ENCODE results near the gene RBKS. TPM values are rescaled to one million over a fixed set of nuclear protein-coding genes. Genes with fewer than 3 reads are reported as not detected.

The RBKS gene
- total and polyA plus RNA-seq, 10 donors: 1.00 to 5.1 (median 2.6) TPM

DNA sequence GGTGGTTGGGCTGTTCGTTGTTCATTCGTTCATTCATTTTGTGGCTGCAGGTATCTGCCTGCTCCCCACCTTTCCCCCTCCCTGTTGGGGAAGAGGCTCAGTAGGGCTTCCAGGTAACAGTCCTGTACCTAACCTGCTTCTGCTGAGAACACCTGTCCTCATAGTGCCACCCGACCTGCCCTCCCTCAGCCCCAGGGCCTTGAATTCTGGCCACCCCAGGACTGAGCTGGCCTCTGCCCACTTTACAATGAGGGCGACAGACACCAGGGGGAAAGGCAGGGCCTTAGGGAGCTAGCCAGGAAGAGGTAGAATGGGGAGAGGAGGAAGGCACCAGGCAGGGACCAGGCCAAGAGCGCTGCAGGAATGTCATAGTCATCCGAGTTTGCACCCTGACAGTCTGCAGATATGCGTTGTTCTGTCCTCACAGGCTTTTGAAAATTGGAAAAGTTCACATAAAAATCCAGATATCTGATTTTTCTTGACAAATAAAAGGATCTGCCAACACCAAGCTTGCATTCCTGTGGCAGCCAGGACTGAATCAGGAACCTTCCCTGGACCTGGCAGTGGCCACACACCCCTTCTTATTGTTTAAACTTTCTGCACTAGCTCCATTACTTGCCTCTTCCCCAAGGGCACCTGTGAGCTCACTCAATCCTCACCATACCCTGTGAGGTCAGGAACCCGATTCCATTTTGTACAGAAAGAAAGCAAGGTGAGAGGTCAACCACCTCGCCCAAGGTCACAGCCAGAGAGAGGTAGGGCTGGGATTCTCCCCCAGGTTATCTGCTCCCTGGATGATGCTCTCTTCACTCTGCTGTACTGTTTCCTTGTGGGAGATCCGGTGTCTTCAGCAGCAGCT lies 153.9 kb downstream of the RBKS start:
- Histone ChIP-seq H3K27ac (peak overlapping the region in 7 of 8 donors; percentile 72 to 85 (median 80)), H3K9me3 (peaks cover 0 to 8% (median 0%) of the 10 kb centered on the region in 8 donors), H3K36me3 (no peaks in the 10 kb centered on the region), H3K27me3 (replicated peaks in 1 of 7) (peaks cover 0 to 13% (median 0%) of the 10 kb centered on the region in 7 donors), H3K4me3 (peak overlapping the region in 4 of 8 donors; percentile 3 to 65 (median 37)), H3K4me1 (peaks cover 11 to 54% (median 37%) of the 10 kb centered on the region in 6 donors)
- DNase-seq: no peak
- 81 to 92% (median 85%) methylated on average over 8 to 10 of the region's 10 CpGs for WGBS, 5 donors
- TF ChIP-seq POLR2A (IDR thresholded peaks at IDR 0.05) (no peak), POLR2AphosphoS5 (IDR thresholded peaks at IDR 0.05) (no peak)
- TF ChIP-seq, protein P1, sequence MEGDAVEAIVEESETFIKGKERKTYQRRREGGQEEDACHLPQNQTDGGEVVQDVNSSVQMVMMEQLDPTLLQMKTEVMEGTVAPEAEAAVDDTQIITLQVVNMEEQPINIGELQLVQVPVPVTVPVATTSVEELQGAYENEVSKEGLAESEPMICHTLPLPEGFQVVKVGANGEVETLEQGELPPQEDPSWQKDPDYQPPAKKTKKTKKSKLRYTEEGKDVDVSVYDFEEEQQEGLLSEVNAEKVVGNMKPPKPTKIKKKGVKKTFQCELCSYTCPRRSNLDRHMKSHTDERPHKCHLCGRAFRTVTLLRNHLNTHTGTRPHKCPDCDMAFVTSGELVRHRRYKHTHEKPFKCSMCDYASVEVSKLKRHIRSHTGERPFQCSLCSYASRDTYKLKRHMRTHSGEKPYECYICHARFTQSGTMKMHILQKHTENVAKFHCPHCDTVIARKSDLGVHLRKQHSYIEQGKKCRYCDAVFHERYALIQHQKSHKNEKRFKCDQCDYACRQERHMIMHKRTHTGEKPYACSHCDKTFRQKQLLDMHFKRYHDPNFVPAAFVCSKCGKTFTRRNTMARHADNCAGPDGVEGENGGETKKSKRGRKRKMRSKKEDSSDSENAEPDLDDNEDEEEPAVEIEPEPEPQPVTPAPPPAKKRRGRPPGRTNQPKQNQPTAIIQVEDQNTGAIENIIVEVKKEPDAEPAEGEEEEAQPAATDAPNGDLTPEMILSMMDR (IDR thresholded peaks at IDR 0.05 in 8 of 11, conservative IDR thresholded peaks at IDR 0.05 in 3 of 11): no peak
- intact Hi-C loops (cut with DNase I; ENCODE audit: low total_unique reads): no loop called here

DNA sequence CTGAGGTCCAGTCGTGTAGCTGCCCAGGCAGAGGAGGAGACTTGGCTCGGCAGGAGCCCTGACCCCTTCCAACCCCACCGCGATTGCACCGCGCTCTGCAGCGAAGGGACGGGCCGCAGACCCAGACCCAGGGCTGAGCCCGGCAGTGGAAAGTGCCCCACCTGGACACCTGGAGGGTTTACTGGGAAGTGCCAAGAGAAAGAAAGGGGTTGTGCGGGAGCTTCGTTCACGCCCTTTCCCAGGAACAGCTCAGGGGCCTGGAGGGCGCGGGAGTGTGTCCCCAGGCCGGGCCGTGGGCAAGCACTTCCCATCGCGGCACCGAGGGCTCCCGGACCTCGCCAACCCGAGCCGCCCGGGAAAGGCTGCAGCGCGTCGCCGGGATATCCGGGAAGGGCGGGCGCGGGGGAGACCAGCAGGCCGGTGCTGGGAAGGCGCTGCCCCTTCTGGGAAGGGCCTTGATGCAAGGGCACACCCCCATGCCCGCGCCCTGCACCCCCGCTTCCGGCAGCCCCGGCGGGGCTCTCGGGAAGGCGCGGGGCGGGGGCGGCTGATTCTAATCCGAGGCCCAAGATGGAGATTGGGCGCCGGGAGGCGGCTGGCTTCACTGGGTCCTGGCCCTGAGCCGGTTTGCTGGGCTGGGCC lies 154.8 kb downstream of the RBKS start:
- intact Hi-C loops (cut with DNase I; ENCODE audit: low total_unique reads): no loop called here
- H3K4me1 ChIP-seq: peaks cover 16 to 63% (median 45%) of the 10 kb centered on the region in 6 donors
- H3K27me3 ChIP-seq (replicated peaks in 1 of 7): peaks cover 0 to 13% (median 0%) of the 10 kb centered on the region in 7 donors
- WGBS, 5 donors: 6 to 34% (median 9%) methylated on average over 12 to 51 of the region's 51 CpGs
- peak overlapping the region; percentile 64 to 85 (median 79) for H3K27ac ChIP-seq
- DNase-seq: peak; percentile 88
- TF ChIP-seq, protein P1 (IDR thresholded peaks at IDR 0.05 in 8 of 11, conservative IDR thresholded peaks at IDR 0.05 in 3 of 11): no peak
- TF ChIP-seq POLR2AphosphoS5 (IDR thresholded peaks at IDR 0.05): peak; percentile 85 to 95 (median 88)
- TF ChIP-seq POLR2A (IDR thresholded peaks at IDR 0.05): no peak
- peaks cover 0 to 5% (median 0%) of the 10 kb centered on the region in 8 donors for H3K9me3 ChIP-seq
- no peaks in the 10 kb centered on the region for H3K36me3 ChIP-seq
- H3K4me3 ChIP-seq: peak overlapping the region; percentile 1 to 65 (median 30)

DNA sequence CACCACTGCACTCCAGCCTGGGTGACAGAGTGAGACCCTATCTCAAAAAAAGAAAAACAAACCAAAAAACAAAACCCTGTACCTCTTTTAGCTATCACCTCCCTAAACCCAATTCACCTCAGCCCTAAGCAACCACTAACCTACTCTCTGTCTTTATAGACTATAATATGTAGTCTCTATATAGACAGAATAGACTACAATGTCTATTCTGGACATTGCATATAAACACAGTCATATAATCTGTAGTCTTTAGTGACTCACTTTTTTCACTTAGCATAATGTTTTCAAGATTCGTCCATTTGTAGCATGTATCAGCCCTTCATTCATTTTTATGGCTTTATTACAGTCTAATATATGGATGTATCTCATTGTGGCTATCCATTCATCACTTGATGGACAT lies 155.9 kb downstream of the RBKS start:
- no peak for DNase-seq
- 81 to 96% (median 89%) methylated on average over 1 of the region's 1 CpG for WGBS, 5 donors
- TF ChIP-seq POLR2A (IDR thresholded peaks at IDR 0.05) (no peak), POLR2AphosphoS5 (IDR thresholded peaks at IDR 0.05) (no peak)
- TF ChIP-seq, protein P1 (IDR thresholded peaks at IDR 0.05 in 8 of 11, conservative IDR thresholded peaks at IDR 0.05 in 3 of 11): no peak
- no peaks in the 10 kb centered on the region for H3K36me3 ChIP-seq
- peaks cover 20 to 74% (median 54%) of the 10 kb centered on the region in 6 donors for H3K4me1 ChIP-seq
- peaks cover 0 to 5% (median 0%) of the 10 kb centered on the region in 8 donors for H3K9me3 ChIP-seq
- H3K27ac ChIP-seq: peak overlapping the region in 3 of 8 donors; percentile 77 to 85 (median 84)
- intact Hi-C loops (cut with DNase I; ENCODE audit: low total_unique reads): no loop called here
- H3K27me3 ChIP-seq (replicated peaks in 1 of 7): peaks cover 0 to 13% (median 0%) of the 10 kb centered on the region in 7 donors
- H3K4me3 ChIP-seq: no peak overlapping the region

Other genes starting within 250 kb of the RBKS start
- gene SUPT7L, start 226.8 kb downstream of the RBKS start, total RNA-seq: 10 to 100 TPM; 28.7 to 42.1 (median 31.3) TPM
- 10 to 100 TPM; 22.9 to 31.1 (median 30.7) TPM for gene SUPT7L, start 226.8 kb downstream of the RBKS start, polyA plus RNA-seq
- 10 to 100 TPM; 17.3 to 25.4 (median 21.4) TPM for gene SLC4A1AP, start 226.5 kb downstream of the RBKS start, total RNA-seq
- gene SLC4A1AP, start 226.5 kb downstream of the RBKS start, polyA plus RNA-seq: 10 to 100 TPM; 10.5 to 13.5 (median 11.1) TPM
- 10 to 100 TPM; 48.3 to 94.6 (median 69.2) TPM for gene MRPL33, start 118.7 kb downstream of the RBKS start, total RNA-seq
- gene MRPL33, start 118.7 kb downstream of the RBKS start, polyA plus RNA-seq: 100 to 1,000 TPM in 2 of 3 donors, 10 to 100 TPM in 1; 95.6 to 166 (median 131) TPM
- 10 to 100 TPM; 42.1 to 70.1 (median 63.5) TPM for gene BABAM2, start 342 bp upstream of the RBKS start, total RNA-seq
- 10 to 100 TPM; 16.1 to 24.0 (median 19.8) TPM for gene BABAM2, start 342 bp upstream of the RBKS start, polyA plus RNA-seq

Measured in spleen (tissue), 11 donors.